GM19193 (cell line): ENCODE measurements around the gene ANKRD33B.

ENCODE experiments used
- POLR2A ChIP-seq: IDR thresholded peaks from 4 replicates; pipeline ENCODE4 v1.6.1; 2011; ENCODE audit not compliant: insufficient read depth, insufficient read length; ENCODE audit errors: extremely low read depth

The ANKRD33B gene

DNA sequence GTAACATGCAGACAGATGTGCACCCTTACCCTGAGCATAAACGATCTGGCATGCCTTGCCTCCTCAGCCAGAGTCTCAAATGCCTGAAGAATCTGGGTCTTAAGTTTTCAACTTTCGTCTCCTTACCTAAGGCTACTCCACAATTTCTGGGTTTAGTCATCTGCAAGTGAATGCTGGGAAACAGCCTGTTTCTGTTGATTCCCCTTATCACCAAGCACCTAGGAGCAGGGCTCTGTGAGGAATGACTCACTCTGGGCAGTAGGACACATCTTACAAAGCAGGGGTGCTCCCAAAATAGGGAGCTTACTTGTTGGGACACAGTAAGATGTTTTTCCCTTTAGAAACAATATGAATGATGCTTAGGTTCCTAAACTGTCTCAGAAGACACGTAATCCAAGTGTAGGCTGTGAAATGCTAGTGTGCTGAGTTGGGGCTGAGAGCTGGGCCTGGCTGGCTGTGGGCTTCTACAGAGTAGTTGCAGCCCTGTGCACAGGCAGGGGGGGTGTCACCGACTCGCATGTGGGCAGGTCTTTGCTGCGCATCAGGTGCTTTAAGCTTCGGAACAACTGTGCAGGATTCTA, 139.1 kb downstream of the ANKRD33B start:
- no peak for TF ChIP-seq POLR2A

- TF ChIP-seq POLR2A = no peak
These were observed 139.8 kb downstream of the ANKRD33B start for GRCh38 chr5:10703676-10704075.

- no peak for TF ChIP-seq POLR2A
These were observed 141.2 kb downstream of the ANKRD33B start for GRCh38 chr5:10704949-10705621.

DNA sequence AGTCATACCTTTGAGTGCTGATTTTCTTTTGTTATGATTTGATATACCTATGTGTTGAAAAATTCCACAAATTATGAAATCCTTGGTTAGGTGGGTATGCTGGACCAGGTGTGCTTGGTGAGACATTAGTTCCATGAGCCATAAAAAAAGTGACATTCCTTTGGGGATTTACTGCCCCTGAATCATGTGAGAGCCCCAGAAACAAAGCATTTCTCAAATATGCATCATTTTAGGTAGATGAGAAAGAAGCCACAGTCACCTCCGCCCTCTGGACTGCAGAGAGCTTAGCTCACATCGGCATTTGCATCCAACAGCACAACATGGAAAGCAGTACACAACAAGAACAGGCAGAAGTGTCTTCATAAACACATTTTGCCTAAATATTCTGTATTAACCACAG, 141.9 kb downstream of the ANKRD33B start:
- no peak for TF ChIP-seq POLR2A

GRCh38 chr5:10706326-10706725, 142.5 kb downstream of the ANKRD33B start:
- TF ChIP-seq POLR2A = no peak
